IMR-90 (cell line): ENCODE results near the gene MAGI2. TPM values are rescaled to one million over a fixed set of nuclear protein-coding genes. Genes with fewer than 3 reads are reported as not detected.
A peak's percentile ranks its signal among the peaks of the same experiment; 100 is the strongest.

ENCODE experiments used
- ATAC-seq: fragments of 200-7000 bp; cut with Tn5 transposase; 2 replicates; pipeline ENCODE4 v1.9.1; 2020; ENCODE audit warnings: low read depth, mild to moderate bottlenecking, moderate library complexity
- BruUV-seq: library from RNA; stranded (reverse); fragments of 400-500 nt; replicated peaks from 2 replicates; lab custom pipeline; 2021; lab: Mats Ljungman, UMichigan
- CTCF ChIA-PET: fragments of 300-600 bp; formaldehyde crosslinking; extraction: SDS; loops from one replicate; lab custom pipeline; 2021; ENCODE audit warnings: antibody characterized with exemption; lab: Yijun Ruan, JAX
- POLR2A ChIA-PET: fragments of 300-600 bp; sonication (Branson Sonifier 250); formaldehyde crosslinking; loops from one replicate; lab custom pipeline; 2022; ENCODE audit warnings: antibody characterized with exemption; ENCODE audit not compliant: unreplicated experiment; lab: Charles Lee
- DNase-seq: peaks from one replicate; pipeline ENCODE4 v3.0.0; 2013
- H2AFZ ChIP-seq: replicated peaks from 2 replicates; pipeline ENCODE3; 2013; ENCODE audit warnings: low read length, mild to moderate bottlenecking; ENCODE audit not compliant: poor library complexity
- H2AK5ac ChIP-seq: 2 replicates; pipeline ENCODE4 v1.6.1; 2013; ENCODE audit warnings: low read depth, low read length, inconsistent platforms
- H2AK9ac ChIP-seq: replicated peaks from 2 replicates; pipeline ENCODE3; 2013; ENCODE audit warnings: mild to moderate bottlenecking, low read depth, low read length, moderate library complexity; ENCODE audit not compliant: poor library complexity
- H2BK120ac ChIP-seq: 2 replicates; pipeline ENCODE4 v1.6.1; 2013; ENCODE audit warnings: low read depth, low read length, inconsistent platforms
- H2BK15ac ChIP-seq: 3 replicates; pipeline ENCODE4 v1.6.1; 2013; ENCODE audit warnings: low read depth, low read length, inconsistent platforms
- H2BK20ac ChIP-seq: 2 replicates; pipeline ENCODE4 v1.6.1; 2013; ENCODE audit warnings: low read depth, mild to moderate bottlenecking, inconsistent platforms, low read length, moderate library complexity
- H2BK5ac ChIP-seq: 2 replicates; pipeline ENCODE4 v1.6.1; 2013; ENCODE audit warnings: mild to moderate bottlenecking, low read depth, low read length, inconsistent platforms; ENCODE audit not compliant: poor library complexity, severe bottlenecking
- H3K14ac ChIP-seq: replicated peaks from 2 replicates; pipeline ENCODE4 v1.6.1; 2013; ENCODE audit warnings: low read depth, low read length, inconsistent platforms
- H3K18ac ChIP-seq: 2 replicates; pipeline ENCODE4 v1.6.1; 2013; ENCODE audit warnings: low read depth, low read length, control low read depth
- H3K23ac ChIP-seq: 2 replicates; pipeline ENCODE4 v1.6.1; 2013; ENCODE audit warnings: low read depth, low read length, inconsistent platforms
- H3K27ac ChIP-seq: 2 replicates; pipeline ENCODE4 v1.5.1; 2013; ENCODE audit warnings: mild to moderate bottlenecking, control low read depth, low read length; ENCODE audit not compliant: insufficient read depth
- H3K27me3 ChIP-seq: 2 replicates; pipeline ENCODE4 v1.6.1; 2013; ENCODE audit warnings: low read length; ENCODE audit not compliant: control insufficient read depth, insufficient read depth
- H3K36me3 ChIP-seq: 2 replicates; pipeline ENCODE4 v1.6.1; 2013; ENCODE audit warnings: low read length, mixed read lengths; ENCODE audit not compliant: control insufficient read depth, insufficient read depth
- H3K4ac ChIP-seq: 2 replicates; pipeline ENCODE4 v1.6.1; 2013; ENCODE audit warnings: low read depth, low read length, inconsistent platforms
- H3K4me1 ChIP-seq: 2 replicates; pipeline ENCODE4 v1.6.1; 2013; ENCODE audit warnings: low read length, mixed read lengths; ENCODE audit not compliant: control insufficient read depth, insufficient read depth
- H3K4me2 ChIP-seq: 2 replicates; pipeline ENCODE4 v1.6.1; 2013; ENCODE audit warnings: low read depth, mild to moderate bottlenecking, control low read depth, low read length, moderate library complexity
- H3K4me3 ChIP-seq: 2 replicates; pipeline ENCODE4 v1.5.1; 2013; ENCODE audit warnings: low read depth, mild to moderate bottlenecking, control low read depth, low read length, moderate library complexity; ENCODE audit not compliant: insufficient read depth
- H3K56ac ChIP-seq: 2 replicates; pipeline ENCODE4 v1.6.1; 2013; ENCODE audit warnings: low read length, inconsistent platforms; ENCODE audit not compliant: insufficient read depth; ENCODE audit errors: extremely low read depth
- H3K79me1 ChIP-seq, 2 experiments: 2 replicates each; pipeline ENCODE4 v1.6.1; 2013; ENCODE audit warnings: low read length in 2 of 2, inconsistent platforms in 1 of 2, low read depth in 1 of 2
- H3K9ac ChIP-seq: 2 replicates; pipeline ENCODE4 v1.6.1; 2013; ENCODE audit warnings: low read depth, low read length, control low read depth
- H3K9me1 ChIP-seq: 2 replicates; pipeline ENCODE4 v1.6.1; 2013; ENCODE audit warnings: low read length, inconsistent platforms; ENCODE audit not compliant: insufficient read depth
- H3K9me3 ChIP-seq: 2 replicates; pipeline ENCODE4 v1.6.1; 2013; ENCODE audit warnings: low read length; ENCODE audit not compliant: control insufficient read depth, insufficient read depth
- H4K20me1 ChIP-seq: 2 replicates; pipeline ENCODE4 v1.6.1; 2013; ENCODE audit warnings: low read length, inconsistent platforms; ENCODE audit not compliant: insufficient read depth
- H4K5ac ChIP-seq: 2 replicates; pipeline ENCODE4 v1.6.1; 2013; ENCODE audit warnings: mild to moderate bottlenecking, low read depth, low read length, control low read depth
- H4K8ac ChIP-seq, 2 experiments: 2 replicates each; pipeline ENCODE4 v1.6.1; 2013; ENCODE audit warnings: low read depth in 2 of 2, low read length in 2 of 2, control low read depth in 1 of 2, inconsistent platforms in 1 of 2
- H4K91ac ChIP-seq: 2 replicates; pipeline ENCODE4 v1.6.1; 2013; ENCODE audit warnings: low read depth, low read length, inconsistent platforms; ENCODE audit not compliant: insufficient read depth
- CEBPB ChIP-seq: IDR thresholded peaks from 2 replicates; pipeline ENCODE4 v1.6.1; 2012; ENCODE audit warnings: low read depth, low read length, improper control_type of control experiment
- CHD1 ChIP-seq: IDR thresholded peaks from 2 replicates; pipeline ENCODE4 v1.6.1; 2012; ENCODE audit warnings: low read depth, low read length, improper control_type of control experiment
- FOS ChIP-seq: fragments of 150-350 bp; IDR thresholded peaks from 2 replicates; pipeline ENCODE4 v1.6.1; 2016; ENCODE audit warnings: low read depth, low read length
- USF2 ChIP-seq: fragments of 150-350 bp; IDR thresholded peaks from 2 replicates; pipeline ENCODE4 v1.6.1; 2017; ENCODE audit warnings: mild to moderate bottlenecking, antibody characterized with exemption, low read length, low read depth
- WGBS, 2 experiments: methylation state at CpG; one replicate each; pipeline versions ENCODE4 v1.1.5 to v1.1.7; 2013; ENCODE audit warnings: missing lambda C conversion rate in 2 of 2; ENCODE audit not compliant: insufficient read length in 1 of 2; ENCODE audit errors: extremely low coverage in 2 of 2; 5-methylcytosine and 5-hydroxymethylcytosine counted together
- dilution Hi-C: fragments of 300-500 bp; cut with HindIII; formaldehyde crosslinking; loops from one replicate; pipeline ENCODE4 v1.14.3; 2018; ENCODE audit warnings: low sequenced_read_pairs; ENCODE audit not compliant: unreplicated experiment
- in situ Hi-C: fragments of 300-500 bp; cut with MboI; formaldehyde crosslinking; loops from 3 replicates; pipeline ENCODE4 v1.14.3; 2019; ENCODE audit warnings: low sequenced_read_pairs, inconsistent platforms, mixed read lengths
- intact Hi-C: fragments of 100-400 bp; cut with micrococcal nuclease; formaldehyde crosslinking; loops from 2 replicates; pipeline ENCODE4 v1.10.0; 2022
- polyA plus RNA-seq, 3 experiments: library from polyadenylated mRNA; depleted of rRNA; stranded (reverse); fragments of >200 nt; gene quantifications; 2 replicates each; pipeline ENCODE4 v1.2.3, GENCODE V29; 2012; ENCODE audit warnings: low replicate concordance in 1 of 3
- total RNA-seq: library from RNA; depleted of rRNA; stranded (reverse); fragments of >200 nt; gene quantifications from 2 replicates; pipeline ENCODE4 v1.2.3, GENCODE V29; 2012

MAGI2 gene
- total and polyA plus RNA-seq, 2 of the 4 experiments (the other 2 are of a cell fraction), result 2.5 to 17.9 TPM

GRCh38 chr7:79046061-79046460 is 407.4 kb downstream of the MAGI2 start:
- no peak overlapping the region for H4K5ac ChIP-seq
- TF ChIP-seq USF2, result no peak
- no peak for TF ChIP-seq FOS
- 0 out of 2 replicates have a peak, but pooled peaks have one; percentile 3 for TF ChIP-seq CEBPB
- TF ChIP-seq CHD1, result no peak
- H3K4me3 ChIP-seq, result no peak overlapping the region
- H3K4me1 ChIP-seq, result no peaks in the 10 kb centered on the region
- no peak overlapping the region for H2BK120ac ChIP-seq
- no peaks in the 10 kb centered on the region for H3K9me1 ChIP-seq
- H2AFZ ChIP-seq, result no peak overlapping the region
- no CpG with 5 or more reads among the region's 2 CpGs for WGBS, 2 experiments
- no peak overlapping the region for H3K56ac ChIP-seq
- DNase-seq, result no peak
- no peak overlapping the region for H2BK5ac ChIP-seq
- no peak overlapping the region for H3K14ac ChIP-seq
- no peak overlapping the region for H3K27ac ChIP-seq
- ChIA-PET CTCF (no interaction called here), POLR2A (no interaction called here)
- H2AK5ac ChIP-seq, result no peak overlapping the region
- H4K20me1 ChIP-seq, result no peaks in the 10 kb centered on the region
- H3K9me3 ChIP-seq, result no peaks in the 10 kb centered on the region
- no peak overlapping the region for H2AK9ac ChIP-seq
- no peak overlapping the region for H2BK20ac ChIP-seq
- H3K79me1 ChIP-seq, result peaks cover 4 to 8% of the 10 kb centered on the region in 2 experiments; a peak in 2 of 4 replicates
- H4K91ac ChIP-seq, result no peak overlapping the region
- intact Hi-C loops, result no loop called here
- H3K27me3 ChIP-seq, result no peaks in the 10 kb centered on the region
- H4K8ac ChIP-seq, result no peak overlapping the region
- dilution Hi-C loops, result no loop called here
- no peak overlapping the region for H3K23ac ChIP-seq
- in situ Hi-C loops, result no loop called here
- no peak overlapping the region for H3K9ac ChIP-seq
- no peak overlapping the region for H2BK15ac ChIP-seq
- no peak overlapping the region for H3K4ac ChIP-seq
- no peak overlapping the region for H3K18ac ChIP-seq
- no peak for ATAC-seq
- no peaks in the 10 kb centered on the region for H3K36me3 ChIP-seq
- no TSS peak for BruUV-seq
- H3K4me2 ChIP-seq, result no peak overlapping the region
